Left kidney (tissue), 2 donors: Measurements from ENCODE around the gene TRAPPC8. TPM values are rescaled to one million over a fixed set of nuclear protein-coding genes. Genes with fewer than 3 reads are reported as not detected.
"Not testable (repeated sequence)": the region's sequence is repeated elsewhere in the genome, so short reads cannot be mapped to it uniquely, and the experiment has no call there.

ENCODE experiments used
- DNase-seq: peaks from one replicate; pipeline ENCODE4 v3.0.0-alpha.2; 2013
- polyA plus RNA-seq: library from polyadenylated mRNA; unstranded; fragments of 120-200 nt; gene quantifications from one replicate; pipeline ENCODE4 v1.2.1, GENCODE V29; 2013; ENCODE audit not compliant: insufficient read length

Gene TRAPPC8
- polyA plus RNA-seq, 1 donor: 74.9 TPM

- DNase-seq: no peak
These were observed 1.2 kb upstream of the TRAPPC8 start for GRCh38 chr18:31943878-31944816.

- DNase-seq: peak; percentile 40
These were observed 483 bp downstream of the TRAPPC8 start for GRCh38 chr18:31942291-31942998.

- DNase-seq: no peak
These were observed 1.7 kb downstream of the TRAPPC8 start for GRCh38 chr18:31941010-31941809.

GRCh38 chr18:31934773-31935172, 8.2 kb downstream of the TRAPPC8 start:
- not testable (repeated sequence) for DNase-seq

GRCh38 chr18:31931886-31932240, 11.1 kb downstream of the TRAPPC8 start:
- no peak for DNase-seq

- no peak for DNase-seq
These were observed 11.6 kb downstream of the TRAPPC8 start for GRCh38 chr18:31931163-31931885.

GRCh38 chr18:31929273-31929672, 13.7 kb downstream of the TRAPPC8 start:
- DNase-seq: no peak

GRCh38 chr18:31926988-31927387, 15.9 kb downstream of the TRAPPC8 start:
- DNase-seq: not testable (repeated sequence)

GRCh38 chr18:31920277-31920676, 22.7 kb downstream of the TRAPPC8 start:
- no peak for DNase-seq

- not testable (repeated sequence) for DNase-seq
These were observed 23.6 kb downstream of the TRAPPC8 start for GRCh38 chr18:31919366-31919765.

- DNase-seq: no peak
These were observed 24.2 kb downstream of the TRAPPC8 start for GRCh38 chr18:31918733-31919132.

- no peak for DNase-seq
These were observed 41.9 kb downstream of the TRAPPC8 start for GRCh38 chr18:31901063-31901462.

GRCh38 chr18:31899771-31900170, 43.2 kb downstream of the TRAPPC8 start:
- DNase-seq: not testable (repeated sequence)

GRCh38 chr18:31892936-31893335, 50.0 kb downstream of the TRAPPC8 start:
- no peak for DNase-seq

GRCh38 chr18:31891566-31891965, 51.4 kb downstream of the TRAPPC8 start:
- DNase-seq: no peak

GRCh38 chr18:31884020-31884419, 58.9 kb downstream of the TRAPPC8 start:
- no peak for DNase-seq

- DNase-seq: no peak
These were observed 62.6 kb downstream of the TRAPPC8 start for GRCh38 chr18:31880186-31880898.

- no peak for DNase-seq
These were observed 64.6 kb downstream of the TRAPPC8 start for GRCh38 chr18:31878358-31878757.

GRCh38 chr18:31877900-31878299, 65.0 kb downstream of the TRAPPC8 start:
- no peak for DNase-seq

GRCh38 chr18:31876707-31877106, 66.2 kb downstream of the TRAPPC8 start:
- no peak for DNase-seq

- DNase-seq: no peak
These were observed 67.6 kb downstream of the TRAPPC8 start for GRCh38 chr18:31875301-31875700.
